K562 (cell line): ENCODE results near the gene ZBTB46. TPM values are rescaled to one million over a fixed set of nuclear protein-coding genes. Genes with fewer than 3 reads are reported as not detected.
A peak's percentile ranks its signal among the peaks of the same experiment; 100 is the strongest.

Source experiments
- BACH1 ChIP-seq: fragments of 200-800 bp; sonication (Bioruptor generic); IDR thresholded peaks from 2 replicates; pipeline ENCODE4 v1.6.1; 2016; ENCODE audit warnings: missing genetic modification characterization, missing compliant biosample characterization
- BMI1 ChIP-seq: fragments of 150-350 bp; IDR thresholded peaks from 2 replicates; pipeline ENCODE4 v1.6.1; 2014; ENCODE audit warnings: low read length
- CCNT2 ChIP-seq: IDR thresholded peaks from 2 replicates; pipeline ENCODE4 v1.6.1; 2011; ENCODE audit warnings: borderline replicate concordance, low read depth, mild to moderate bottlenecking, moderate library complexity, mixed read lengths, low read length; ENCODE audit not compliant: insufficient read length; ENCODE audit errors: extremely low read depth
- CHCHD3 ChIP-seq: fragments of 250-450 bp; sonication (Bioruptor Pico); IDR thresholded peaks from 2 replicates; pipeline ENCODE4 v2.1.2; 2022; ENCODE audit warnings: mild to moderate bottlenecking
- ELF4 ChIP-seq: fragments of 450-650 bp; formaldehyde crosslinking; IDR thresholded peaks from 2 replicates; pipeline ENCODE4 v1.4.0; 2022; ENCODE audit warnings: missing genetic modification characterization
- FOSL1 ChIP-seq: fragments of 200-800 bp; sonication (Bioruptor generic); conservative IDR thresholded peaks from 2 replicates; pipeline ENCODE4 v1.6.1; 2016; ENCODE audit warnings: missing genetic modification characterization, missing compliant biosample characterization
- ILF3 ChIP-seq: fragments of 450-650 bp; IDR thresholded peaks from 2 replicates; pipeline ENCODE4 v1.6.1; 2018; ENCODE audit warnings: antibody characterized with exemption, mild to moderate bottlenecking, moderate library complexity, borderline replicate concordance
- KAT7 ChIP-seq: sonication (generic); formaldehyde crosslinking; IDR thresholded peaks from 2 replicates; pipeline ENCODE4 v1.8.0; 2022; ENCODE audit warnings: missing genetic modification reagents, mild to moderate bottlenecking, borderline replicate concordance
- KDM5B ChIP-seq: fragments of 200-600 bp; sonication (generic); IDR thresholded peaks from 2 replicates; pipeline ENCODE4 v1.6.1; 2012; ENCODE audit warnings: low read depth, mild to moderate bottlenecking, moderate library complexity, low read length, control low read depth, inconsistent platforms; ENCODE audit not compliant: insufficient replicate concordance
- NELFE ChIP-seq: IDR thresholded peaks from 2 replicates; pipeline ENCODE4 v1.6.1; 2011; ENCODE audit warnings: mild to moderate bottlenecking; ENCODE audit not compliant: insufficient read depth, insufficient read length
- PURB ChIP-seq: sonication (generic); formaldehyde crosslinking; IDR thresholded peaks from 2 replicates; pipeline ENCODE4 v1.9.0; 2021; ENCODE audit warnings: low read depth, mild to moderate bottlenecking, missing genetic modification reagents
- SIN3B ChIP-seq: fragments of 450-650 bp; IDR thresholded peaks from 2 replicates; pipeline ENCODE4 v1.6.1; 2017; ENCODE audit warnings: low read depth, mild to moderate bottlenecking, moderate library complexity
- TSC22D4 ChIP-seq: fragments of 450-650 bp; IDR thresholded peaks from 2 replicates; pipeline ENCODE4 v1.6.1; 2016; ENCODE audit warnings: missing genetic modification characterization, missing biosample characterization, control low read depth
- ZNF133 ChIP-seq: fragments of 250-450 bp; sonication (Bioruptor Pico); IDR thresholded peaks from 2 replicates; pipeline ENCODE4 v1.4.0; 2020; ENCODE audit warnings: mild to moderate bottlenecking
- ZNF239 ChIP-seq: fragments of 250-450 bp; sonication (Bioruptor Pico); IDR thresholded peaks from 2 replicates; pipeline ENCODE4 v1.4.0; 2020; ENCODE audit warnings: mild to moderate bottlenecking
- ZNF707 ChIP-seq: fragments of 250-450 bp; sonication (Bioruptor Pico); conservative IDR thresholded peaks from 2 replicates; pipeline ENCODE4 v1.8.0; 2022; ENCODE audit warnings: inconsistent platforms, mild to moderate bottlenecking, moderate library complexity
- polyA plus RNA-seq, 8 experiments: library from polyadenylated mRNA; depleted of rRNA in 4 of 8; stranded (reverse) in 5 of 8; unstranded in 3 of 8; fragments of >200 nt; fragmentation: Nextera tagmentation in 2 of 8; fragmentation: Illumina TruSeq in 1 of 8; extraction: Ambion mirVana in 2 of 8; extraction: Trizol in 1 of 8; gene quantifications; 2 replicates each; pipeline versions ENCODE4 v1.2.1 to v1.2.3, GENCODE V29; 2011 to 2014; ENCODE audit warnings: inconsistent platforms in 1 of 8, missing spikeins in 1 of 8
- total RNA-seq, 7 experiments: library from RNA; depleted of rRNA in 6 of 7; stranded (reverse); fragments of >200 nt in 6 of 7; fragmentation: Illumina TruSeq in 2 of 7; extraction: Trizol in 2 of 7; gene quantifications; 2 replicates each; pipeline versions ENCODE4 v1.2.1 to v1.2.3, GENCODE V29; 2011 to 2021; ENCODE audit warnings: low replicate concordance in 1 of 7
- TF ChIP-seq, protein P1 (sequence below): sonication (generic); formaldehyde crosslinking; IDR thresholded peaks from 2 replicates; pipeline ENCODE4 v1.8.0; 2023; ENCODE audit warnings: mild to moderate bottlenecking, missing genetic modification reagents
- TF ChIP-seq, protein P2 (sequence below), 2 experiments: fragments of 450-650 bp; IDR thresholded peaks; 2 replicates each; pipeline ENCODE4 v1.6.1; 2018; ENCODE audit warnings: mild to moderate bottlenecking in 2 of 2, low read depth in 1 of 2; ENCODE audit not compliant: partially characterized antibody in 2 of 2
- TF ChIP-seq, protein P3 (sequence below): IDR thresholded peaks from 2 replicates; pipeline ENCODE4 v1.6.1; 2014; ENCODE audit warnings: antibody characterized with exemption
- TF ChIP-seq, protein P4 (sequence below): IDR thresholded peaks from 2 replicates; pipeline ENCODE4 v1.6.1; 2011; ENCODE audit warnings: borderline replicate concordance, low read depth, mild to moderate bottlenecking, moderate library complexity, low read length; ENCODE audit not compliant: insufficient read depth, poor library complexity, severe bottlenecking

ZBTB46 gene
- total and polyA plus RNA-seq, 9 of the 15 experiments (the other 6 are each of a cell fraction or from before 2014, with no cell fraction given), result 0.29 to 4.1 (median 1.1) TPM

DNA sequence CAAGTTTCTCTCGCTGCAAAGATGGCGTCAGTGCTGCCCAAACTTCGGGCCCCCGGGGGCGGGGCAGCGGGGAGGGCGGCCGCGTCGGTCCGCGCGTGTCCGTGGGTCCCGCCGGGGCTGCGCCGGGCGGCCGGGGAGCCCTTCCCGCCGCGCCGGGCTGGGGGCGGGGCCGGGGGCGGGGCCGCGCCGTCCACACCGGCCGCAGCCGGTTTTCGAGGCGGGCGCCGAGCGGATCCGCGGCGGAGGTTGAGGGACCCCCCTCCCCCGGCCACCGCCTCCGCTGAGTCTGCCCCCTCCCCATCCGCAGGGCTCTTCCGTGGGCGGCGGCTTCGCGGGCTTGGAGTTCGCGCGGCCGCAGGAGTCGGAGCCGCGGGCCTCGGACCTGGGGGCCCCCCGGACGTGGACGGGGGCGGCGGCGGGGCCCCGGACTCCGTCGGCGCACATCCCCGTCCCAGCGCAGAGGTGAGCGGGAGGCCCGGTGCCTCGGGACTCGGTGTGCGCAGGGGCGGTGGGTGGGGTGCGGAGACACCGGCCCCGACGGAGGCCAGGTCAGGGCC is 90.9 kb downstream of the ZBTB46 start (continued):
- TF ChIP-seq, protein P1, sequence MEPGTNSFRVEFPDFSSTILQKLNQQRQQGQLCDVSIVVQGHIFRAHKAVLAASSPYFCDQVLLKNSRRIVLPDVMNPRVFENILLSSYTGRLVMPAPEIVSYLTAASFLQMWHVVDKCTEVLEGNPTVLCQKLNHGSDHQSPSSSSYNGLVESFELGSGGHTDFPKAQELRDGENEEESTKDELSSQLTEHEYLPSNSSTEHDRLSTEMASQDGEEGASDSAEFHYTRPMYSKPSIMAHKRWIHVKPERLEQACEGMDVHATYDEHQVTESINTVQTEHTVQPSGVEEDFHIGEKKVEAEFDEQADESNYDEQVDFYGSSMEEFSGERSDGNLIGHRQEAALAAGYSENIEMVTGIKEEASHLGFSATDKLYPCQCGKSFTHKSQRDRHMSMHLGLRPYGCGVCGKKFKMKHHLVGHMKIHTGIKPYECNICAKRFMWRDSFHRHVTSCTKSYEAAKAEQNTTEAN (CRISPR knock-in tag), result no peak
- TF ChIP-seq BMI1, result no peak
- no peak for TF ChIP-seq ZNF239 (CRISPR knock-in tag)
- no peak for TF ChIP-seq CHCHD3 (CRISPR knock-in tag)
- TF ChIP-seq ELF4 (CRISPR knock-in tag), result no peak
- TF ChIP-seq, protein P2, sequence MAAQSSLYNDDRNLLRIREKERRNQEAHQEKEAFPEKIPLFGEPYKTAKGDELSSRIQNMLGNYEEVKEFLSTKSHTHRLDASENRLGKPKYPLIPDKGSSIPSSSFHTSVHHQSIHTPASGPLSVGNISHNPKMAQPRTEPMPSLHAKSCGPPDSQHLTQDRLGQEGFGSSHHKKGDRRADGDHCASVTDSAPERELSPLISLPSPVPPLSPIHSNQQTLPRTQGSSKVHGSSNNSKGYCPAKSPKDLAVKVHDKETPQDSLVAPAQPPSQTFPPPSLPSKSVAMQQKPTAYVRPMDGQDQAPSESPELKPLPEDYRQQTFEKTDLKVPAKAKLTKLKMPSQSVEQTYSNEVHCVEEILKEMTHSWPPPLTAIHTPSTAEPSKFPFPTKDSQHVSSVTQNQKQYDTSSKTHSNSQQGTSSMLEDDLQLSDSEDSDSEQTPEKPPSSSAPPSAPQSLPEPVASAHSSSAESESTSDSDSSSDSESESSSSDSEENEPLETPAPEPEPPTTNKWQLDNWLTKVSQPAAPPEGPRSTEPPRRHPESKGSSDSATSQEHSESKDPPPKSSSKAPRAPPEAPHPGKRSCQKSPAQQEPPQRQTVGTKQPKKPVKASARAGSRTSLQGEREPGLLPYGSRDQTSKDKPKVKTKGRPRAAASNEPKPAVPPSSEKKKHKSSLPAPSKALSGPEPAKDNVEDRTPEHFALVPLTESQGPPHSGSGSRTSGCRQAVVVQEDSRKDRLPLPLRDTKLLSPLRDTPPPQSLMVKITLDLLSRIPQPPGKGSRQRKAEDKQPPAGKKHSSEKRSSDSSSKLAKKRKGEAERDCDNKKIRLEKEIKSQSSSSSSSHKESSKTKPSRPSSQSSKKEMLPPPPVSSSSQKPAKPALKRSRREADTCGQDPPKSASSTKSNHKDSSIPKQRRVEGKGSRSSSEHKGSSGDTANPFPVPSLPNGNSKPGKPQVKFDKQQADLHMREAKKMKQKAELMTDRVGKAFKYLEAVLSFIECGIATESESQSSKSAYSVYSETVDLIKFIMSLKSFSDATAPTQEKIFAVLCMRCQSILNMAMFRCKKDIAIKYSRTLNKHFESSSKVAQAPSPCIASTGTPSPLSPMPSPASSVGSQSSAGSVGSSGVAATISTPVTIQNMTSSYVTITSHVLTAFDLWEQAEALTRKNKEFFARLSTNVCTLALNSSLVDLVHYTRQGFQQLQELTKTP (IDR thresholded peaks at IDR 0.05; ENCODE audit: low read depth in 1 of 2, partially characterized antibody in 2 of 2), result no peak
- no peak for TF ChIP-seq ZNF707 (CRISPR knock-in tag)
- peak; percentile 41 for TF ChIP-seq KDM5B
- peak; percentile 6 for TF ChIP-seq CCNT2
- peak; percentile 15; the same call in 1 of the 2 replicates for TF ChIP-seq SIN3B
- TF ChIP-seq PURB (CRISPR knock-in tag), result no peak
- TF ChIP-seq, protein P3, sequence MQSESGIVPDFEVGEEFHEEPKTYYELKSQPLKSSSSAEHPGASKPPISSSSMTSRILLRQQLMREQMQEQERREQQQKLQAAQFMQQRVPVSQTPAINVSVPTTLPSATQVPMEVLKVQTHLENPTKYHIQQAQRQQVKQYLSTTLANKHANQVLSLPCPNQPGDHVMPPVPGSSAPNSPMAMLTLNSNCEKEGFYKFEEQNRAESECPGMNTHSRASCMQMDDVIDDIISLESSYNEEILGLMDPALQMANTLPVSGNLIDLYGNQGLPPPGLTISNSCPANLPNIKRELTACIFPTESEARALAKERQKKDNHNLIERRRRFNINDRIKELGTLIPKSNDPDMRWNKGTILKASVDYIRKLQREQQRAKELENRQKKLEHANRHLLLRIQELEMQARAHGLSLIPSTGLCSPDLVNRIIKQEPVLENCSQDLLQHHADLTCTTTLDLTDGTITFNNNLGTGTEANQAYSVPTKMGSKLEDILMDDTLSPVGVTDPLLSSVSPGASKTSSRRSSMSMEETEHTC, result no peak
- TF ChIP-seq BACH1 (tag), result no peak
- TF ChIP-seq FOSL1 (tag), result 0 out of 2 replicates have a peak, but pooled peaks have one; percentile 1
- no peak for TF ChIP-seq KAT7 (CRISPR knock-in tag)
- no peak for TF ChIP-seq TSC22D4 (tag)
- no peak for TF ChIP-seq ILF3
- no peak for TF ChIP-seq ZNF133 (CRISPR knock-in tag)
- TF ChIP-seq, protein P4, sequence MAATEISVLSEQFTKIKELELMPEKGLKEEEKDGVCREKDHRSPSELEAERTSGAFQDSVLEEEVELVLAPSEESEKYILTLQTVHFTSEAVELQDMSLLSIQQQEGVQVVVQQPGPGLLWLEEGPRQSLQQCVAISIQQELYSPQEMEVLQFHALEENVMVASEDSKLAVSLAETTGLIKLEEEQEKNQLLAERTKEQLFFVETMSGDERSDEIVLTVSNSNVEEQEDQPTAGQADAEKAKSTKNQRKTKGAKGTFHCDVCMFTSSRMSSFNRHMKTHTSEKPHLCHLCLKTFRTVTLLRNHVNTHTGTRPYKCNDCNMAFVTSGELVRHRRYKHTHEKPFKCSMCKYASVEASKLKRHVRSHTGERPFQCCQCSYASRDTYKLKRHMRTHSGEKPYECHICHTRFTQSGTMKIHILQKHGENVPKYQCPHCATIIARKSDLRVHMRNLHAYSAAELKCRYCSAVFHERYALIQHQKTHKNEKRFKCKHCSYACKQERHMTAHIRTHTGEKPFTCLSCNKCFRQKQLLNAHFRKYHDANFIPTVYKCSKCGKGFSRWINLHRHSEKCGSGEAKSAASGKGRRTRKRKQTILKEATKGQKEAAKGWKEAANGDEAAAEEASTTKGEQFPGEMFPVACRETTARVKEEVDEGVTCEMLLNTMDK, result no peak
- no peak for TF ChIP-seq NELFE
